ENCODE results near the gene TOP3B.

Gene TOP3B

DNA sequence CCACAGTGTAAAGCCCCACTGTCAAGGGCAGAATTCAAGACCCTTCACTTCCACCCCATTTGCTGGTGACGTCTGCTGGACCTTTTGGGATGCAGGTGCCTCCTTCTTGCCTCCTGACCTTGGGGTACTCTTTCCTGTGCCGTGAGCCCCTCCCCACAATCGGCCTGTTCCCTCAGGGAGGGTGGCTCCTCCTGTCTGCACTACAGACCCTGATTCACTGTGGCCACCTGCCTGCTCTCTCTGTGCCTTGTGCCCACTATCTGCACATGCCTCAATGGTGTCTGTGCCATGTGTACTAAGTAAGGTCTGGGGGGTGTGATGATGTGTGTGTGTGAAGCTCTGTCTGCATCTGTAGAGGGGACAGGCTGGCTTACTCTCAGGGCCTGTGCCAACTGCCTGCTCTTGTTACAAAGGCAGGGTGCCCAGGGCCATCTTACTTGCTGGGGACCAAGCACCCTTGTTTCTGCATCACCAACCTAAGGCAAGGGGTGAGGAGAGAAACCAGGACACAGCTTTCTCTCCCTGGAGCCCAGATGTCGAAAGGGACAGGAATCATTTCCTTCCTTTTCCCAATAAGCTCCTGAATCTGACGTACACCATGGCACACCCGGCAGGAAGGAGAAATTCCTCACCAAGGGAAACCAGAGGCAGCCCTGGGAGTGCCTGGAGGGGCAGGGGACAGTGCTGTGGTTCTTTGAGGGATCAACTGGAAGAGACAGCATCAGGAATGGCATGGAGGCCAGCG is 33.6 kb downstream of the TOP3B start:
- no peak for DNase-seq (ENCODE audit: low read depth)
- TF ChIP-seq, protein P1, sequence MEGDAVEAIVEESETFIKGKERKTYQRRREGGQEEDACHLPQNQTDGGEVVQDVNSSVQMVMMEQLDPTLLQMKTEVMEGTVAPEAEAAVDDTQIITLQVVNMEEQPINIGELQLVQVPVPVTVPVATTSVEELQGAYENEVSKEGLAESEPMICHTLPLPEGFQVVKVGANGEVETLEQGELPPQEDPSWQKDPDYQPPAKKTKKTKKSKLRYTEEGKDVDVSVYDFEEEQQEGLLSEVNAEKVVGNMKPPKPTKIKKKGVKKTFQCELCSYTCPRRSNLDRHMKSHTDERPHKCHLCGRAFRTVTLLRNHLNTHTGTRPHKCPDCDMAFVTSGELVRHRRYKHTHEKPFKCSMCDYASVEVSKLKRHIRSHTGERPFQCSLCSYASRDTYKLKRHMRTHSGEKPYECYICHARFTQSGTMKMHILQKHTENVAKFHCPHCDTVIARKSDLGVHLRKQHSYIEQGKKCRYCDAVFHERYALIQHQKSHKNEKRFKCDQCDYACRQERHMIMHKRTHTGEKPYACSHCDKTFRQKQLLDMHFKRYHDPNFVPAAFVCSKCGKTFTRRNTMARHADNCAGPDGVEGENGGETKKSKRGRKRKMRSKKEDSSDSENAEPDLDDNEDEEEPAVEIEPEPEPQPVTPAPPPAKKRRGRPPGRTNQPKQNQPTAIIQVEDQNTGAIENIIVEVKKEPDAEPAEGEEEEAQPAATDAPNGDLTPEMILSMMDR (IDR thresholded peaks at IDR 0.05; ENCODE audit: insufficient read depth, low read depth, low read length, missing control alignments), result no peak
- no peak overlapping the region for H3K4me3 ChIP-seq (ENCODE audit: low read depth, low read length)

DNA sequence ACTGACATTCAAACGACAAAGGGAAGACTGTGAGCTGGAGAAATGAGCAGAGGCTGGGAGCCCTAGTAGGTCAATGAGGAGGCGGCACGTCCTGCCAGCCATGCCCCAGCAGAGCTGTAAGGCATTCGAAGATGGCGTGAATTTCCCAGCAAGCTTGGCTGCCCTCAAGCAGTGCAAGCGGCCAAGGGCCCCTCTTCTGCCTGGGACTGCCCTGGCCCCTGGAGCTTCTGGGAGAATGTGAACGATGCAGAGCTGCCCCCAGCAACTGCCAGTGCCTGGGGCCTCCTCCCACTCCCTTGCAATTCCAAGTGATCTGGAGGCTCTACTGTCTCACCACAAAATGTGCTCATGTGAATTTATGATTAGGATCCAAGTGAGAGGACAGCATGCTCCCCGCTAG is 34.2 kb downstream of the TOP3B start:
- no peak overlapping the region for H3K4me3 ChIP-seq (ENCODE audit: low read depth, low read length)
- DNase-seq (ENCODE audit: low read depth), result no peak
- TF ChIP-seq, protein P1 (IDR thresholded peaks at IDR 0.05; ENCODE audit: insufficient read depth, low read depth, low read length, missing control alignments), result no peak

GRCh38 chr22:21947040-21948014 is 35.3 kb downstream of the TOP3B start:
- H3K4me3 ChIP-seq (ENCODE audit: low read depth, low read length), result no peak overlapping the region
- no peak for DNase-seq (ENCODE audit: low read depth)
- TF ChIP-seq, protein P1 (IDR thresholded peaks at IDR 0.05; ENCODE audit: insufficient read depth, low read depth, low read length, missing control alignments), result no peak

DNA sequence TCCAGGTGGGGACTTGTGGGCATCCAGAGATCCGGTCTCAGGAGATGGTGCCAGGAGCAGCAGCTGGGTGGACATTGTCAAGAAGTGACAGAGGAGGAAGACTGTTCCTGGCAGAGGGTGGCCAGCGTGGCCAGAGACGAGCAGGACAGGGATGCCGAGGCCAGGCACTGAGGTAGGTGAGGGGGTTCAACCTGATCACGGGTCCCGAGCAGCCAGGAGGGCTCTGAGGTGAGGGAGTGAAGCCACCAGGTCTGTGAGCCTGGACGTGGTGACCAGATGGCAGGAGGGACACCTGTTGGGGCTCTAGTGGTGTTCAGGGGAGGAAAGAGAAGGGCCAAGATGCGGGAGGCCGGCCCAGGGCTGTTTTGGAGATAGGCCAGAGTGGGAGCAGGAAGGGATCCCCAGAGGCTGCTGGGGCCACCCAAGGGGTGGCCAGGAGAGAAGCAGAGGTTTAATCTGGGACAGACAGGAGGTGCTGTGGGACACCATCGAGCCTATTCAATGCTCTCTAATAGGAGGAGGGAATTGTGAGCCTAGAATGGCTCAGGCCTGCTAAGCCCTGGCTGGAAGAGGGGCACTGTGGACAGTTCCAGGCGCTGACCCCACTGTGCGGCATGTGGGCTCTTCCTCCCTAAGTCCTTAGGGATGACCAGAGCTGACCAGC is 36.2 kb downstream of the TOP3B start:
- TF ChIP-seq, protein P1 (IDR thresholded peaks at IDR 0.05; ENCODE audit: insufficient read depth, low read depth, low read length, missing control alignments), result no peak
- DNase-seq (ENCODE audit: low read depth), result no peak
- no peak overlapping the region for H3K4me3 ChIP-seq (ENCODE audit: low read depth, low read length)

DNA sequence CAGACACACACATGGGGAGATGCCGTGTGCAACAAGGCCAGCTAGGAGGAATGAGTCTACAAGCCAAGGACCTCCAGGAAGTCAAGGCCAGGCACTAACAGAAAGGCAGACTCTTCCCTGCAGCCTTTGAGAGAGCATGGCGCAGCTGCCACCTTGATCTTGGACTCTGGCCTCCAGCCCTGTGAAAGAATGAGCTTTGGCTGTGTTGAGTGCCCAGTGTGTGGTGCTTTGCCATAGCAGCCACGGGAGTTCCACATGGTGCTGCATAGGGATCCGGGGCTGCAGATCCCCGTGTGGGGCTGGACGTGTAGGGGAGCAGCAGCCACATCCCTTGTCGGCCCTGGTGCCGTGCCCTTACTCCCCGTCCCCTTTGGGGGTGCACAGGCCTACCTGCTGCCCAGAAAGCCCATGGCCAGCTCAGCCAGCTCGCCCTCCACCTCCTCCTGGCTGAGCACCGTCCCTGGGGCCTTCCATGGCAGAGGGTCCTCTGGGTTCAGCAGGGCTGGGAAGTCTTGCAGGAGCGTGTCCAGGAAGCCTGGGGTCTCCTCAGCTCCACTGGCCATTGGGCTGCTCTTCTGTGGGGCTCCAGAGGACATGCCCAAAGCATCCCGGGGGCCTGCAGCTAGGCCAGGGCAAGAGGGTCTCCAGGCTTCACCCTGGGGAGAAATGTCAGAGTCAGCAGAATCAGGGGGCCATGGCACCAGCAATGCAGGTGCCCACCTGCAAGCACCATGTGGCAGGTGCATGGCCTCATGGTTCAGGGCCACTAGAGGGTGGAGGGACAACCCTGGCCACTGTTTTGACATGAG is 36.9 kb downstream of the TOP3B start:
- no peak overlapping the region for H3K4me3 ChIP-seq (ENCODE audit: low read depth, low read length)
- TF ChIP-seq, protein P1 (IDR thresholded peaks at IDR 0.05; ENCODE audit: insufficient read depth, low read depth, low read length, missing control alignments), result no peak
- no peak for DNase-seq (ENCODE audit: low read depth)

- H3K4me3 ChIP-seq (ENCODE audit: low read depth, low read length), result no peak overlapping the region
- TF ChIP-seq, protein P1 (IDR thresholded peaks at IDR 0.05; ENCODE audit: insufficient read depth, low read depth, low read length, missing control alignments), result no peak
- no peak for DNase-seq (ENCODE audit: low read depth)
These were observed 37.7 kb downstream of the TOP3B start for GRCh38 chr22:21944871-21945270.
